Ishikawa (cell line): ENCODE measurements around the gene WDR48.

ENCODE experiments used
- CEBPB ChIP-seq: IDR thresholded peaks from 2 replicates; pipeline ENCODE4 v1.6.1; 2012
- CREB1 ChIP-seq: IDR thresholded peaks from 2 replicates; pipeline ENCODE4 v1.6.1; 2012; ENCODE audit warnings: low read depth
- EGR1 ChIP-seq: IDR thresholded peaks from 2 replicates; pipeline ENCODE4 v1.6.1; 2012
- EP300 ChIP-seq: IDR thresholded peaks from 2 replicates; pipeline ENCODE4 v1.6.1; 2012; ENCODE audit warnings: borderline replicate concordance
- FOXM1 ChIP-seq: IDR thresholded peaks from 2 replicates; pipeline ENCODE4 v1.6.1; 2012; ENCODE audit warnings: low read depth, borderline replicate concordance
- MAX ChIP-seq: IDR thresholded peaks from 2 replicates; pipeline ENCODE4 v1.6.1; 2012
- NFIC ChIP-seq: IDR thresholded peaks from 2 replicates; pipeline ENCODE4 v1.6.1; 2012
- RAD21 ChIP-seq: IDR thresholded peaks from 2 replicates; pipeline ENCODE4 v1.6.1; 2012; ENCODE audit warnings: low read depth
- TAF1 ChIP-seq: IDR thresholded peaks from 2 replicates; pipeline ENCODE4 v1.6.1; 2012; ENCODE audit warnings: low read depth, mild to moderate bottlenecking
- TCF12 ChIP-seq: IDR thresholded peaks from 2 replicates; pipeline ENCODE4 v1.6.1; 2012; ENCODE audit warnings: low read depth
- TEAD4 ChIP-seq: IDR thresholded peaks from 2 replicates; pipeline ENCODE4 v1.6.1; 2012
- YY1 ChIP-seq: IDR thresholded peaks from 2 replicates; pipeline ENCODE4 v1.6.1; 2012; ENCODE audit warnings: low read depth
- ZBTB7A ChIP-seq: IDR thresholded peaks from 2 replicates; pipeline ENCODE4 v1.6.1; 2012; ENCODE audit warnings: low read depth
- TF ChIP-seq, protein P1 (sequence below): IDR thresholded peaks from 2 replicates; pipeline ENCODE4 v1.6.1; 2012
- TF ChIP-seq, protein P2 (sequence below): IDR thresholded peaks from 2 replicates; pipeline ENCODE4 v1.6.1; 2012; ENCODE audit warnings: low read depth, mild to moderate bottlenecking

The WDR48 gene

DNA sequence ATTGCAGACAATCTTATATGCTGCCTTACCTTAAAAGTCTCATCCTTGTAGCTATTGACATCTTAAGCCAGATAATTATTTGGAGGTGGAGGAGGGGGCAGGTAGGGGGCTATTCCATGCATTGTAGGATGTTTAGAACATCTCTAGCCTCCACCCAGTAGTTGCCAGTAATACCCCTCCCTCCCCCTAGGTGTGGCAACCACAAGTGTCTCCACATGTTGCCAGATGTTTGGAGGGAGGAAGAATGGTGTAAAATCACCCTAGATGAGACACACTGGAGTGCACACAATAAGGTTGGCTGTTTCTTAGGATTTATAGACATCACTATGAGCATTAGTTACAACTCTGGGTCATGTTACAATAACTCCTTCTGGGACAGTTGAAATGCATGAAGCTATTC lies 28.2 kb downstream of the WDR48 start:
- no peak for TF ChIP-seq TEAD4
- no peak for TF ChIP-seq RAD21
- TF ChIP-seq TAF1 = no peak
- TF ChIP-seq, protein P1, sequence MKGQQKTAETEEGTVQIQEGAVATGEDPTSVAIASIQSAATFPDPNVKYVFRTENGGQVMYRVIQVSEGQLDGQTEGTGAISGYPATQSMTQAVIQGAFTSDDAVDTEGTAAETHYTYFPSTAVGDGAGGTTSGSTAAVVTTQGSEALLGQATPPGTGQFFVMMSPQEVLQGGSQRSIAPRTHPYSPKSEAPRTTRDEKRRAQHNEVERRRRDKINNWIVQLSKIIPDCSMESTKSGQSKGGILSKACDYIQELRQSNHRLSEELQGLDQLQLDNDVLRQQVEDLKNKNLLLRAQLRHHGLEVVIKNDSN = no peak
- no peak for TF ChIP-seq YY1
- no peak for TF ChIP-seq EP300
- TF ChIP-seq FOXM1 = no peak
- no peak for TF ChIP-seq MAX
- TF ChIP-seq, protein P2, sequence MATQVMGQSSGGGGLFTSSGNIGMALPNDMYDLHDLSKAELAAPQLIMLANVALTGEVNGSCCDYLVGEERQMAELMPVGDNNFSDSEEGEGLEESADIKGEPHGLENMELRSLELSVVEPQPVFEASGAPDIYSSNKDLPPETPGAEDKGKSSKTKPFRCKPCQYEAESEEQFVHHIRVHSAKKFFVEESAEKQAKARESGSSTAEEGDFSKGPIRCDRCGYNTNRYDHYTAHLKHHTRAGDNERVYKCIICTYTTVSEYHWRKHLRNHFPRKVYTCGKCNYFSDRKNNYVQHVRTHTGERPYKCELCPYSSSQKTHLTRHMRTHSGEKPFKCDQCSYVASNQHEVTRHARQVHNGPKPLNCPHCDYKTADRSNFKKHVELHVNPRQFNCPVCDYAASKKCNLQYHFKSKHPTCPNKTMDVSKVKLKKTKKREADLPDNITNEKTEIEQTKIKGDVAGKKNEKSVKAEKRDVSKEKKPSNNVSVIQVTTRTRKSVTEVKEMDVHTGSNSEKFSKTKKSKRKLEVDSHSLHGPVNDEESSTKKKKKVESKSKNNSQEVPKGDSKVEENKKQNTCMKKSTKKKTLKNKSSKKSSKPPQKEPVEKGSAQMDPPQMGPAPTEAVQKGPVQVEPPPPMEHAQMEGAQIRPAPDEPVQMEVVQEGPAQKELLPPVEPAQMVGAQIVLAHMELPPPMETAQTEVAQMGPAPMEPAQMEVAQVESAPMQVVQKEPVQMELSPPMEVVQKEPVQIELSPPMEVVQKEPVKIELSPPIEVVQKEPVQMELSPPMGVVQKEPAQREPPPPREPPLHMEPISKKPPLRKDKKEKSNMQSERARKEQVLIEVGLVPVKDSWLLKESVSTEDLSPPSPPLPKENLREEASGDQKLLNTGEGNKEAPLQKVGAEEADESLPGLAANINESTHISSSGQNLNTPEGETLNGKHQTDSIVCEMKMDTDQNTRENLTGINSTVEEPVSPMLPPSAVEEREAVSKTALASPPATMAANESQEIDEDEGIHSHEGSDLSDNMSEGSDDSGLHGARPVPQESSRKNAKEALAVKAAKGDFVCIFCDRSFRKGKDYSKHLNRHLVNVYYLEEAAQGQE = no peak
- TF ChIP-seq NFIC = no peak
- TF ChIP-seq ZBTB7A = no peak
- no peak for TF ChIP-seq TCF12
- TF ChIP-seq EGR1 = no peak
- TF ChIP-seq CEBPB = no peak
- no peak for TF ChIP-seq CREB1

DNA sequence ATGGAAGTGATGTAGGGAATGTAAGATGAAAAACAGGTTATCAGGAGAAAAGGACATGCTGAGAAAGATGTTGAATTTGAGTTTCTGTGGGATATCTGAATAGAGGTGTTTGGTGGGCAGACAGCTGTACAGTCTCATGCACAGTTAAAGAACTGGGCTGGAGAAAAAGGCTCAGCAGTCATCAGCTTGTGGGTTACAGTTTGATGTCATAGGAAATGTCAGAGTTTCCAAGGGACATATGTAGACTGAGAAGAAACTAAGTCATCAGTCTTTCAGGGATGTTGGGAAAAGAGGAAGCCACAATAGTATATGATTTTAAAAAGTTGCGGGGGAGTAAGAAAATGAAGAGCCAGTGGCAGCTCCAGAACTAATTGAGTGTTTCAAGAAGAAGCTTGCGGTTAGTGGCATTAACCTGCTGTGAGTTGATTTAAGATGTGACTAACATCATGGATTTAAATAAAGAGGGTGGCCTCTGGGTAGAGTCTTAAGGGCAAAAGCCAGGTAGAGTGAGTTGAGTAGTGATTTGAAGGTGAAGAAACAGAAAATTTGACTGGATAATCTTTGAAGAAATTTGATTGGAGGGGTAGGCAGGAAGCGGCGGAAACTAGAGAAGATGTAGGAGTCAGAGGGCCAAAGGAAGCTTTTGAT lies 31.0 kb downstream of the WDR48 start:
- TF ChIP-seq EGR1 (no peak), FOXM1 (no peak), CREB1 (no peak), EP300 (no peak), MAX (no peak), ZBTB7A (no peak), NFIC (no peak), TEAD4 (no peak), TCF12 (no peak), CEBPB (no peak), RAD21 (no peak), YY1 (no peak)
- TF ChIP-seq, protein P2 = no peak

GRCh38 chr3:39086144-39086543 lies 34.3 kb downstream of the WDR48 start:
- TF ChIP-seq MAX (no peak), RAD21 (no peak), CEBPB (no peak), TAF1 (no peak), EGR1 (no peak)

GRCh38 chr3:39088456-39088855 lies 36.6 kb downstream of the WDR48 start:
- no peak for TF ChIP-seq RAD21
- TF ChIP-seq TAF1 = no peak
- TF ChIP-seq, protein P1 = no peak
- TF ChIP-seq TEAD4 = no peak
- TF ChIP-seq, protein P2 = no peak

DNA sequence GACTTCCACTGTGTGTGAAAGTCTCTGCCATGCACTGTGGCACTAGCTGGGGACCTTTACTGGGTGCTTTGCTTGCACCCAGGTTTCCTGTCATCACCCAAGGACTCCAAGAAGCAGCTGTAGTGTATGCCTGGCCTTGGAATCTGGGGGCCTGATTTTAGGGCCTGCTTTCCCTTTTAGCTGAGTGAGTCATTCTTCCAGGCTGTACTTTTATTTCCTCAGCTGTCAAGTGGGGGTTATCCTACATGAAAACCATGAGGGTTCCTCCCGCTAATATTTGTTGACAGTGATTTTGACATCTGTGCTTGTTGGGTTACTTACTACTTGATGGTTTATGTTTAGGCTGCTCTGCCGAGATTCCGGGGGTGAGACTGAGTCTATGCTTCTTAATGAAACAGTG lies 37.1 kb downstream of the WDR48 start:
- TF ChIP-seq EGR1 (no peak), ZBTB7A (no peak), RAD21 (no peak), EP300 (no peak), TEAD4 (no peak)
- TF ChIP-seq, protein P1 = no peak
